Measurements from ENCODE around the gene ALPK3. TPM values are rescaled to one million over a fixed set of nuclear protein-coding genes. Genes with fewer than 3 reads are reported as not detected.
"Not testable (repeated sequence)": the region's sequence is repeated elsewhere in the genome, so short reads cannot be mapped to it uniquely, and the experiment has no call there.

The ALPK3 gene
- polyA plus RNA-seq, 4 donors, result 13.6 to 19.0 (median 16.0) TPM

DNA sequence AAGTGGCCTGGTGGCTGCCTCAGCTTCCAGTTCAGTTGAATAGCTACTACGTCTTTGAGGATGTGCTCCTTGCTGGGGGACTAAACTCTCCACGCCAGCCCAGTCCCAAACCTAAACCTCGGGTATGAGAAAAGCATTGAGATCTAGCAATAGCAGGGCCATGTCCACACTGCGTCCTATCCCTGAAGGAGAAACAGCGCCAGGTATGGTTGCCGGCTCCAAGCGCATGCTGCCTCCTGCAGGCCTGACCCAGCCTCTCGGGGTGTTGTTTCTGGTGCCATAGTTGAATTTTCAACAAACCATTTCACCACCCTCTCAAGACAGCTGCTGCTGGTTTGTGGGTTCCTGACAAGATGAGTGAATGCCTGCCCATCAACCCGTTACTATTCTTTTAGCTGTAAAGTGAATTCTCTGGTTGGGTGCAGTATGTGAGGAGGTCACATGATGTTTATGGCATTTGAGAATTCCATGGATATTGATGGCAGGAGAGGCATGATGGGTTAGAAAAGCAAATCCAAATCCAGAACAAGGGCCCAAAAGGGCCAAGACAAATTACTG lies 54.4 kb downstream of the ALPK3 start:
- no peak for DNase-seq (ENCODE audit: low read depth in 4 of 4, low spot score in 3 of 4)

DNA sequence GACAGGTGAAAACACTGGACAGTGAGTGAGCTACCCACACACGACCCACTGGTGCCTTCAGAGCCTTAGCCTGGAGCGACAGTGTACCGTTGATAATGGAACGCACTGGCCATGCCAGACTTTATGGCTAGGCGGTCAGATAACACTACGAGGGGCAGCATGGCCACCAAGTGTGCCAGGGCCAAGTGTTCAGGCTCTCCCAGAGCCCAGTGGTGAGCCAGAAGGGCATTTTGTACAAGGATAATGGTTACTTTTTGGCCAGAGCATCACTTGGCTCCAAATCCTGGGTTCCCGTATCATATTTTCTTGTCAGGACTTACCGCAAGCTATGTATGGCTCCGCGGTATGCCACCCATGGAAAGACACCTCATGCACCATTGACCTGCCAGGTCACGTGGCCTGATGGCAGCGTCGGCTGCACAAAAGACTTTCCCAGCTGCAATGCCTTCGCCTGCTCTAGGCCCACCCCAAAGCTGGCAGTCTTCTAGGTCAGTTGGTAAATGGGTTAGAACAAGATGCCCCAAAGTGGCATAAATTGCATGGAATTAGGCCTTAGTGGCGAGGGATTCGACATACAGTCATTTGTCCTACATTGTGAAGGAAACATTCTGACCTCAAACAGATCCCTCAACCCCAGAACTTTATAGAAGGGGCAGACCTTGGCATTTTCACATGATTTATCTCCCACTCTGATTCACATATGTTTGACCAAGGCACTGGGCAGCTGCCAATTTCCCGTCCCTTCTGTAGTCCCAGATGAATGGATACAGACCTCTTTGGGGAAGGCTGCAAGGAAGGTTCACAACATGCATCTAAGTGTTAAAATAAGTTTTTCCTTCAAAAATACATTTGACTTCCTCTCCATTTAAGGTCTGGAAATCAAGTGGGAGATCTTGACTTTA lies 55.1 kb downstream of the ALPK3 start:
- no peak for DNase-seq (ENCODE audit: low read depth in 4 of 4, low spot score in 3 of 4)

DNA sequence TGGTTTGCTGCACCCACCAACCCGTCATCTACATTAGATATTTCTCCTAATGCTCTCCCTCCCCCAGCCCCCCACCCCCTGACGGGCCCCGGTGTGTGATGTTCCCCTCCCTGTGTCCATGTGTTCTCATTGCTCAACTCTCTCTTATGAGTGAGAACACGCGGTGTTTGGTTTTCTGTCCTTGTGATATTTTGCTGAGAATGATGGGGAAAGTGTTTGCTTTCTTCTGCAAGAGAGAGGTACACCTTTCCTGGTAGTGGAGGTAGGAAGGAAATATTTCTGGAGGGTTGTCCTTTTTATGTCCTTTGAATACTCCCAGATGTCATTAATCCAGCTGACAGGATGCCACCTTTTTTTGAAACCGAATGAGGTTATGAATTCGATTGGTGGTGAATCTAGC lies 56.8 kb downstream of the ALPK3 start:
- DNase-seq (ENCODE audit: low read depth in 4 of 4, low spot score in 3 of 4), result no peak

DNA sequence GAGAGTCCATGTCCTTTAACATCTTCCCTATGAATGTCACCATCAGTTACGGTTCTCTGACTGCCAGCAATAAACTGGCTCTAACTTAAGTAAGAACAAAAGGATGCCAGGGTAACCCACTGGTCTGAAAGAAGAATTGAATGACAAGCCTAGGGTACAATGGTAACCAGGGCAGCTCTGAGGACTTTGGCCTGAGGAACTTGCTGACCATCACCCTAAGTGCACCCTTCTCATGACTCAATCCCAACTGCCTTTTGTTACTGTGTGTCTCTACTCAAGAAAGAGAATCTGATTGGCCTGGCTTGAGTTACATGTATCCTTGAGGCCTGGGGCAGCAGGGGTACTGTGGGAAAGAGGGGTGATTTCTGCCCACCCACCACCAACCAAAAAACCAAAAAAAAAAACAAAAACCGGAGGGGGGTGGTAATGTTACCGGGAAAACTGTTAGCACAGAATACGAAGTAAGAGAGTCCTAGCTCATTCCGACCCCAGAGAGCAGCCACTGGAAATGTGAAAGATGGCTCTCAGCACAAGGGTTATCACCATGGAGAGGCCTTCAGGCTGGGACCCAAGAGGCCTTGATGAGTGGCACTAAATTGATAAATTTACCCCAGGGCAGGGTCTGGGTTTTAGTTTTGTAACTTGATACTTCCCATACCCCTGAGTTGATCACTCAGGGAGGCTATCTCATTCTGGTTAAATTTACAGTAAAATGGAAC lies 58.0 kb downstream of the ALPK3 start:
- DNase-seq (ENCODE audit: low read depth in 4 of 4, low spot score in 3 of 4), result no peak

DNA sequence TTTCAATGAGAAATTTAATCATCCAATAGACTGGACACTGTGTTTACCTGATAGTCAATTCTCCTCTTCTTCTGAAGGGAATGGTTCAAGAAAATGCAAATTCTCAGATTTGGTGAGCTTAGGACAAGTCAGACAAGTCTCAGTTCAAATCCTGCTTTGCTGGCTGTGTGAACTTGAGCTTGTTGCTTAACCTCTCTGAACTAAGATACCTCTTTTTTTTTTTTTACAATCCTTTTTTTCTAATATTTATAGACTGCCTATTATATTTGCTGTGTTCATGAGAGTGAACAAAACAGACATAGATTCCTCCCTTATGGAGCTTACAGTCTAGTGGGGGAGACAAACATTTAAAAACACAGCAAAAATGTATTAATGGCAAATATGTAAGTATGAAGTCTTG lies 59.1 kb downstream of the ALPK3 start:
- DNase-seq (ENCODE audit: low read depth in 4 of 4, low spot score in 3 of 4), result no peak

DNA sequence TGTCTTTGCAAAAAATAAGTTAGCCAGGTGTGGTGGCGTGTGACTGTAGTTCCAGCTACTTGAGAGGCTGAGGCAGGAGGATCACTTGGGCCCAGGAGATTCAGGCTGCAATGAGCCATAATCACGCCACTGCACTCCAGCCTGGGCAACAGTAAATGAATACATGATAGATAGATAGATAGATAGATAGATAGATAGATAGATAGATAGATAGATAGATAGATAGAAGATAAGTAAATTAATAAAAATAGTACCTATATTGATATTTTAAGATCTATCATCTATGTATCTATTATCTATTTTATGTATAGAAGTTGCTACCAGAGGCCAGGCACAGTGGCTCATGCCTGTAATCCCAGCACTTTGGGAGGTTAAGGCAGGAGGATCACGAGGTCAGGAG lies 60.5 kb downstream of the ALPK3 start:
- DNase-seq (ENCODE audit: low read depth in 4 of 4, low spot score in 3 of 4), result not testable (repeated sequence)

DNA sequence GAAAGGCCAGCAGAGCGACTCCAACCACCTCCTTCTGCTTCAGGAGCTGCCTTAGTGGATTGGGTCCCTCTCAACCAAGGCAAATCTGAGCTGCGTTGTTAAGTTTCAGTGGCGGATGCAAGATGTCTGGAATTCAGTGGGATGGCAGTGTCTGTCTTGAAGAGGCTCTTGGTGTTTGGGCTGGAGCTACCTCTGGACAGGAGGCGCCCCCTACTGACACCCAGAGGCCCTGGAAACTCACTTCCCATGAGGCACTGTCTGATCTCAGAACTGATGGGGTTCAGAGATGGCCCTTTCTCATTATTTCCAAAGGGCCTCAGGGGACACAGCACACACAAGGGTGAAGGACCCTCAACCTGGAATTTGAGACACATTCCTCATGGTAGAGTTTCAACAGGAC lies 61.3 kb downstream of the ALPK3 start:
- DNase-seq (ENCODE audit: low read depth in 4 of 4, low spot score in 3 of 4), result no peak

DNA sequence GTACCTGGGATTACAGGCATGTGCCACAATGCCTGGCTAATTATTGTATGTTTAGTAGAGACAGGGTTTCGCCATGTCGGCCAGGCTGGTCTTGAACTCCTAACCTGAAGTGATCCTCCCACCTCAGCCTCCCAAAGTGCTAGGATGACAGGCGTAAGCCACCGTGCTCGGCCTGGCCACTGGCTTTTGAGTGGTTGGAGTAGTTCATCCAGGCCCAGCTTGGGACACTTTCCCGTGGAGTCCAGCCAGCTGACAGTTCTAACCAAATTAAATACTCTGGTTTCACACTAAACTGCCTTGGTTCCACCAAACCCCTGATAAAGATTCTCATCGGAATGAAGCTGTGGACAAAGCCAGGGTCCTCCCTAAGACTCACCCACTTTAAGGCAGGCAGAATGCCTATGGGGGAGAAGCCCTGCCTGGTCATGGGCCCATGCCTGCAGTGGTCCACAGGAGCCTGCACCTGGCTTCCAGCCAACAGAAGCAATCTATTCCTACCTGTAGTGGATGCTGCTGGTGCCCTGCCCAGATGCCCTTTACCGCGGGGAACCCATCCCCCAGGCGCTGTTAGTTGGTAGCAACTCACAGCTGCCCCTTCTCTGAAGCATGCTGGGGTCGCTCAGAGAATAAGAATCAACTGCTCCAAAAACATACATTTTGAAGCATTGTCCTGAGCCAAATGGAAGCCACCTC lies 62.1 kb downstream of the ALPK3 start:
- DNase-seq (ENCODE audit: low read depth in 4 of 4, low spot score in 3 of 4), result no peak

DNA sequence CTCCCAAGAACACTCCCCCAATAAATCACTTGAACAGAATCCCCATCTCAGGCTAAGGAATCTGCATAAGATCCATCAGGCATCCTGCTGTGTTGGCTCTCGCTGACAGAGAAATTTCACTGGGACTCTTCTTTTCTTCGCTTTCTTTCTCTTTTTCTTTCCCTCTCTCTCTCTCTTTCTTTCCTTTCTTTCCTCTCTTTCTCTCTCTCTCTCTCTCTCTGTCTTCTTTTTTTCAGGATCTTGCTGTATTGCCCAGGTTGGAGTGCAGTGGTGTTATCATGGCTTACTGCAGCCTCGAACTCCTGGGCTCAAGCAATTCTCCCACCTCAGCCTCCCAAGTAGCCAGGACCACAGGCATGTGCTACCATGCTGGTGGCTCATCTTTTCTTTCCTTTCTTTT lies 62.9 kb downstream of the ALPK3 start:
- no peak for DNase-seq (ENCODE audit: low read depth in 4 of 4, low spot score in 3 of 4)

DNA sequence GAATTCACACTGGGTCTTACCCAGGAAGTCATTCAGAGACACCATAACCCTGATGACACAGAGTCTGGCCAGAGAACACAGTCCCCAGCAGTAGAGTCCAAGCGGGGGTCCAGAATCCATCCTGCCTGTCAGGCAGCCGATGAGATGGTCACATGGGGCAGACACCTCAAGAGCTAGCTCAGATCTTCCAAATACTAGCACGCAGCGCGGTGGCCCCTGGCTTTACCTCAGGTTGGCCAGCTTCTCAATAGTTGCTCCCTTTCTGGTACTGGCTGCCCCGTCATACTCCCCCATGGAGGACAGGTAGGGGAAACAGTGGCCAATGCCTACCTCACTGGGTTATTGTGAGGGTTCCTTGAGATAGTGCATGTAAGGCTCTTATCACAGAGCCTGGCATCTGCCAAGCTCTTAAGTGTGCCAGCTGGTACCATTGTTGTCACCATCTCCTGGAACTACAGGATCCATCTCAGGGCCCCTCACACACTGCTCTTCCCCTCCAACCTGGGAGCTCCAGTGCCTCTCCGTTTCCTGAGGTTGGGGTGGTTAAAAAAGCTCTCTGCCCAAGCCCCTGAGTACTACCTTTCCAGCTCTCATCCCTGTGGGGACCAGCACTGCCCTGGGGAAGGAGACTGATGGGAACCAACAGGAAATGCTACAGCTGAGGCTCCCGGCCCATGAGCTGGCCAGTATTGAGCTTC lies 63.8 kb downstream of the ALPK3 start:
- DNase-seq (ENCODE audit: low read depth in 4 of 4, low spot score in 3 of 4), result no peak

DNA sequence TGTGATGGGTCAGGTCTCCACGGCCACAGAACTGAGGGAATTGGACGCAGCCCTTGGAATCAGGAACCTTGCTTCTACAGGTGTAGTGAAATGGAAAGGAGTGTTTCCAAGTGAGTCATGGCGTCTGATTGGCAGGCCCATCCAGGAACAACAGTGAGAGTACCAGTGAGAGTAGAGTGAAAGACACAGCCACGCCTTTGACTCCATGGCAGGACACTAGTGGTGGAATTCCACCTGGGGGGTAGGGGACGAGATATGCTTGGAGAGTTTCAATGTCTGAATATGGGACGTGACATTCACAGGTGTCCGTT lies 64.3 kb downstream of the ALPK3 start:
- DNase-seq (ENCODE audit: low read depth in 4 of 4, low spot score in 3 of 4), result no peak

DNA sequence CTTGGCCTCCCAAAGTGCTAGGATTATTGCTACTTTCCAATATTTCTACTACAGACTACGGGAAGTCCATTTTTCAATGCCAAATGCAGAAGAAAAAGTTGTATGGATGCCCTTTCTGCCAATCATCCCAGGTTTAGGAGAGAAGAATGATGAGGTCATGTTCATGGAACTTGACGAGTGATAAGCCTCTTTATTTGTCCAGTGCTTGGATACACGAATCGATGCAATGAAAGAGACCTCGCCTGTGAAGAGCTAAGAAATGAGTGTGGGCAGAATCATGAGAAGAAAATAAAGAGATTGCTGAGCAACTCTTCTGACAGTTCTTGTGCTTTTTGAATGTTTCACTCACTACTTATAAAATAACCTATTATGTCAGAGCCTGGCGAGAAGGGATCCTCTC lies 66.3 kb downstream of the ALPK3 start:
- no peak for DNase-seq (ENCODE audit: low read depth in 4 of 4, low spot score in 3 of 4)

DNA sequence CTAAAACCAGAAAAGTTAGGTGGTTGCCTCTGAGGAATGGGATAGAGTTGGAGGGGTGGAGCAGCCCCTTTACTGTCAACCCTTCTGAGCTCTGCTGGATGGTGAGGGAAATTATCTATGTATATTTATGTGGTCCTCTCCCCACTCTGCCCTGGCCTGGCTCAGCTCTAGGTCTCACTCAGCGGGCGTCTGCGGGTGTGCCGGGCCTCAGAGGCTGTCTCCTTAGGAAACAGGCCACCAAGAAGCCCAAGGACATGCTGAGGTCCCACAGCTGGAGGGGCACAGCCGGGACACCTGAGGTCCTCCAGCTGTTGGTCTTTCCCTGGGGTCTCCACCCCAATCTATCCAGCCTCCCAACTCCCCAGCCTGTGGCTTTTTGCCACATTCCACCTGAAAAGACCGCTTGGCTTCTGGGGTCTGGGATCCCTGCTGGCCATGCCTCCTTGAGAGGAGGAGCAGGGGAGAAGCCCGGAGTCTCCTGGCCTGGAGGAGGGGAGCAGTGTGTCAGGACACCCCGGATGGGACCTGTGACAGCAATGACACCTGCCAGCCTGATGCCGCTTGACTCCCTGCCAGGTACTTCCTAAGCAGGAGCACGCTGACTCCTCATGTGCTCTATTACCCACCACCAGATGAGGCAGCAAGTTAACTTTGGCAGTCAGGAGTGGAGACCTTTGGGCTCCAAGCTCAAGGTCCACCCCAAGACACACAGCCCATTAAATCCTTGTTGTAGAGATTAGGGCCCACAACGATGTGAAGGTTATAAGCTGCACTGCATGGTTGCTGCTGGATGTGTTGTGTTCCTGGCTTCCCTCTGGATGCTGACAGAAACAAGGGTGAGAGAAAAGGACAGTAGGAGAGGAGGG lies 67.0 kb downstream of the ALPK3 start, which contains the start of gene SLC28A1:
Gene SLC28A1 (plus strand): TSS at position 747 of the 866 bp plus-strand sequence. CDS start 3,099 bp downstream, outside the sequence.
- no peak for DNase-seq (ENCODE audit: low read depth in 4 of 4, low spot score in 3 of 4)

DNA sequence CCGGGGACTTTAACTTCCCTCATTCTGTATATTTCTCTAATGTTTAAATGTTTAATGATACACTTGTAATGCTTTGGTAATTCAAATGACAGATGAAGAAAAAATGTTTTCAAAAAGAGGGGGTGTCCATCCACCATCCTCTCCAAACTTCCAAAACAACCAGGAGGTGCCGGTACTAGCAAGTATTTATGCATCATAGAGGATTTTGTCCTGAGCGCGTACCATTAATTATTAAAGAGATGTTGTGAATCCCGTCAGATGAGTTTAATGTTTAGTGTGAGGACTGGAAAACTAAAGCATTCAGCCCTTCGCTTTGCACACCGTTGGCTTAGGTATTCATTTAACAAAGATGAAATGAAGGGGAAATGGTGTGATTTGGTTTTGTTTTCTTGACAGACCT lies 68.6 kb downstream of the ALPK3 start:
- DNase-seq (ENCODE audit: low read depth in 4 of 4, low spot score in 3 of 4), result no peak

DNA sequence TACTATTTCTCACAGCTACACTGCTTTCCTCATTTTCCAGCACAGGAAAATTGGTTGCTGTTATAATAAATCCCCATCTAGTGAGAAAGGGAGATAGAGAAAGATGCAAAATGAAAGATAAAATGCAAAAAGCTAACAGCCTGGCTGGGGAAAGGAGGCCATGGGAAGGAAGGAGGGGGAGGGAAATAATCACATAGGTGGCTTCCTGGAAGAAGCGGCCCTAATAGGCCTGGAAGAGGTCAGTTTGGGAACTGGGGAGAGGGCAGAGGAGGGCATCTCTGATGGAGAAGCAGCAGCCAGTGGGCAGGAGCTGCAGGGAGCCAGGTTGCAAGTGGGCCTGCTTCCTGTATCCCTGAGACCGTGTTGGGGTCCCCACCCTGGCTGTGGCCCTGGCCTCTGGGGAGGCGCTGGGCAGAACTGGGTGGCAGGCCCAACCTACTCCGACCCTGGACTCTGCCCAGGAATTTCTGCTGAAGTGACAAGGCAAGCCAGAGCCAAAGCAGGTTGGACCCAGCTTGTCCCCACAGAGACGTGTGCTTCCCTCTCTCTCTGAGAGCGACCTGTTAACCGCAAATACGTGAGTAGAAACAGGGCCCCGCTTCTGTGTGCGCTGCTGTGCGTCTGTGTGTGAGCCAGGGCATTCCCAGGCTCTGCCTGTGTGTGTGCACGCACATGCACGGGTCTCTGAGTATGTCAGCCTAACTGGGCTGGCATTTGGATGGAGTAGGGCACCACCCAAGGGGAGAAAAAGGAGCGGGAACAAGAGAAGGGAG lies 69.2 kb downstream of the ALPK3 start:
- DNase-seq (ENCODE audit: low read depth in 4 of 4, low spot score in 3 of 4), result no peak

DNA sequence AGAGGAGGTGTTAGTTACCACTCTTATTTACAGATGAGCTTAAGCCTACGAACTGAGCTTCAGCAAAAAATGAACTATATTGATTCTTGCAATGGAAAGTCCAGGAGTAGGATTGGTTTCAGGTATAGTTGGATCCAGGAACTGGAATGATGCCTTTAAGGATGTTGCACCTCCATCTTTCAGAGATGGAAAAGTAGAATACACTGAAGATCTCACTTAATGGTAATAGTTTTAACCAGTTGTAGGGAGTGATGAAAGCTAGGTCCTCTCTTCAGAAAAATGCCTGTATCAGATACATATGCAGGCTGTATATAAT lies 69.8 kb downstream of the ALPK3 start:
- no peak for DNase-seq (ENCODE audit: low read depth in 4 of 4, low spot score in 3 of 4)

DNA sequence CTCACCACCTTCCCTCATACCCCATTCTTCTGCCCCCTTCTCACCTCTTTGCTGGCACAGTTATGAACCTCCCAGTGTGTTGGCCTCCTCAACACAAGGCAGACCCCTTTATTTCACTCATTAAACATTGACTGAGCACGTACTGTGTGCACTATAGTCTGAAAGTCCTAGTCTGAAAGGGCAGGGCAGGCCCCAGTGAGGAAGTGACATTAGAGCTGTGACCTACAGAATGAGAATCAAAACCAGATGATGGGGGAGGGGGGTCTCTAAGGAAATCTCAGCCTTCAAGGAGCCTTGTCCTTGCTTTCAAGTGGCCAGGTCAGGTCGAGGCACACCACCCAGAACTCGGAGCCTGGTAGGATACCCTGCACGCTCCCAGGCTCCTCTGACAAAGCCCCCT lies 70.8 kb downstream of the ALPK3 start:
- DNase-seq (ENCODE audit: low read depth in 4 of 4, low spot score in 3 of 4), result no peak

DNA sequence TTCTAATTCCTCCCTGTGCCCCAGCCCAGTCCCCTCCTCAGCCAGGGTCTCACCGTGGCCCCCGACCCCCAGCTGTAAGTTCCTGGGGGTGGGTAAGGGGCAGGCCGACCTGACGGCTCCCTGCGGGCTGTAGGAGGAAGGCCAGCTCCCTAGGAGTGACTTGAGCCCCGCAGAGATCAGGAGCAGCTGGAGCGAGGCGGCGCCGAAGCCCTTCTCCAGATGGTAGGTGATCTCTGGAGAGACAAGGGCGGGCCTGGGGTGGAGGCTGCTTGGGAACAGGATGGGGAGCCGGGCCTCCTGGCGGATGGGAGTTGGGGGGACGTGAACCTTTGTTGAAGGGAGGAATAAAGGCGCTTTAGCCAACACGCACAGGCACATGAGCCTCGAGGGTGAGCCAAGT lies 71.5 kb downstream of the ALPK3 start:
- no peak for DNase-seq (ENCODE audit: low read depth in 4 of 4, low spot score in 3 of 4)
